GM23338 (cell line): Measurements from ENCODE around the gene OR2M5. TPM values are rescaled to one million over a fixed set of nuclear protein-coding genes. Genes with fewer than 3 reads are reported as not detected.

Experiments
- JUNB ChIP-seq: IDR thresholded peaks from one replicate; pipeline ENCODE4 v1.6.1; 2016; ENCODE audit warnings: antibody characterized with exemption; ENCODE audit not compliant: unreplicated experiment
- REST ChIP-seq: IDR thresholded peaks from one replicate; pipeline ENCODE4 v1.6.1; 2018; ENCODE audit warnings: antibody characterized with exemption; ENCODE audit not compliant: unreplicated experiment
- STAT1 ChIP-seq: IDR thresholded peaks from one replicate; pipeline ENCODE4 v1.6.1; 2016; ENCODE audit warnings: antibody characterized with exemption; ENCODE audit not compliant: unreplicated experiment
- ZNF114 ChIP-seq: fragments of 250-450 bp; sonication (Bioruptor Pico); IDR thresholded peaks from 2 replicates; pipeline ENCODE4 v1.5.0; 2020; ENCODE audit warnings: mild to moderate bottlenecking, moderate library complexity
- ZNF331 ChIP-seq: fragments of 250-450 bp; sonication (Bioruptor Pico); IDR thresholded peaks from 2 replicates; pipeline ENCODE4 v1.5.0; 2020; ENCODE audit warnings: low read depth, mild to moderate bottlenecking, moderate library complexity
- polyA plus RNA-seq: library from polyadenylated mRNA; unstranded; fragments of >200 nt; fragmentation: Nextera tagmentation; extraction: Ambion mirVana; gene quantifications from 2 replicates; pipeline ENCODE4 v1.2.1, GENCODE V29; 2016
- total RNA-seq: library from RNA; depleted of rRNA; stranded (reverse); fragments of >200 nt; shearing (Covaris generic); gene quantifications from 2 replicates; pipeline ENCODE4 v1.2.3, GENCODE V29; 2014
- TF ChIP-seq, protein P1 (sequence below): fragments of 250-450 bp; sonication (Bioruptor Pico); IDR thresholded peaks from 2 replicates; pipeline ENCODE4 v1.5.0; 2020; ENCODE audit warnings: mild to moderate bottlenecking, moderate library complexity
- TF ChIP-seq, protein P2 (sequence below), 2 experiments: fragments of 200-600 bp in 1 of 2; sonication (generic) in 1 of 2; conservative IDR thresholded peaks; 2 replicates each; pipeline versions ENCODE4 v1.5.1 to v1.6.1; 2016 to 2017; ENCODE audit warnings: antibody characterized with exemption in 2 of 2, low read depth in 2 of 2, mild to moderate bottlenecking in 2 of 2, moderate library complexity in 1 of 2

OR2M5 gene
- total and polyA plus RNA-seq, 2 experiments from 2014 or later: not detected

DNA sequence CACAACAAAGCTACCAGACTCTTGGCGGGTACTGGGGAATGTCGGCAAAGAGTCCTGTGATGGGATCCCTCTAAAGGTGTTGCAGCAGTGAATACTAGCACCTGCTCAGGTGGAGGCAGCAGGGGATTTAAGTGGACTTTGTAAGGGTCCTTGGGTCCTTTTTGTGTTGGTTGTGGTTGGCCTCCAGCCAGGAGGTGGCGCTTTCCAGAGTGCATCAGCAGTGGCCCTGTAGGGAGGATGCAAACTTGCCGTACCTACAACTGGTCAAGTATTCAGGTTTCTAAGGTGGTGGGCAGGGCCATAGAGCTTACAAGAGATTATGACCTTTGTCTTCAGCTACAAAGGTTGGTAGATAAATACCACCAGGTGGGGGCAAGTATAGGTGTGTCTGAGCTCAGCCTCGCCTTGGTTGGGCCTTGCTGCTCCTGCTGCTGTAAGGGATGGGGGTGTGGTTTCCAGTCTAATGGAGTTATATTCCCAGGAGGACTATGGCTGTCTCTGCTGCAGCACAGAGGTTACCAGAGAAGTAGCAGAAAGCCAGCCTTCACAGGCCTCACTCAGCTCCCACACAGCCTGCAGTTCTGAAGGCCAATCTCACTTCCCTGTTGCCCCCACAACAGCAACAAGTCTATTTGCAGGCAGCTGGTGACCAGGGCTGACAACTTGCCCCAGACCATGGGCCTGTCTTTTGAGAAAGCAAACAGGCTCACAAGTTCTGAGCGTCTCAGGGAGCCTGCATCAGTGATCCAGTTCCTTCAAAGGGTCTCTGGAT is 7.3 kb downstream of the OR2M5 start (continued):
- TF ChIP-seq, protein P1, sequence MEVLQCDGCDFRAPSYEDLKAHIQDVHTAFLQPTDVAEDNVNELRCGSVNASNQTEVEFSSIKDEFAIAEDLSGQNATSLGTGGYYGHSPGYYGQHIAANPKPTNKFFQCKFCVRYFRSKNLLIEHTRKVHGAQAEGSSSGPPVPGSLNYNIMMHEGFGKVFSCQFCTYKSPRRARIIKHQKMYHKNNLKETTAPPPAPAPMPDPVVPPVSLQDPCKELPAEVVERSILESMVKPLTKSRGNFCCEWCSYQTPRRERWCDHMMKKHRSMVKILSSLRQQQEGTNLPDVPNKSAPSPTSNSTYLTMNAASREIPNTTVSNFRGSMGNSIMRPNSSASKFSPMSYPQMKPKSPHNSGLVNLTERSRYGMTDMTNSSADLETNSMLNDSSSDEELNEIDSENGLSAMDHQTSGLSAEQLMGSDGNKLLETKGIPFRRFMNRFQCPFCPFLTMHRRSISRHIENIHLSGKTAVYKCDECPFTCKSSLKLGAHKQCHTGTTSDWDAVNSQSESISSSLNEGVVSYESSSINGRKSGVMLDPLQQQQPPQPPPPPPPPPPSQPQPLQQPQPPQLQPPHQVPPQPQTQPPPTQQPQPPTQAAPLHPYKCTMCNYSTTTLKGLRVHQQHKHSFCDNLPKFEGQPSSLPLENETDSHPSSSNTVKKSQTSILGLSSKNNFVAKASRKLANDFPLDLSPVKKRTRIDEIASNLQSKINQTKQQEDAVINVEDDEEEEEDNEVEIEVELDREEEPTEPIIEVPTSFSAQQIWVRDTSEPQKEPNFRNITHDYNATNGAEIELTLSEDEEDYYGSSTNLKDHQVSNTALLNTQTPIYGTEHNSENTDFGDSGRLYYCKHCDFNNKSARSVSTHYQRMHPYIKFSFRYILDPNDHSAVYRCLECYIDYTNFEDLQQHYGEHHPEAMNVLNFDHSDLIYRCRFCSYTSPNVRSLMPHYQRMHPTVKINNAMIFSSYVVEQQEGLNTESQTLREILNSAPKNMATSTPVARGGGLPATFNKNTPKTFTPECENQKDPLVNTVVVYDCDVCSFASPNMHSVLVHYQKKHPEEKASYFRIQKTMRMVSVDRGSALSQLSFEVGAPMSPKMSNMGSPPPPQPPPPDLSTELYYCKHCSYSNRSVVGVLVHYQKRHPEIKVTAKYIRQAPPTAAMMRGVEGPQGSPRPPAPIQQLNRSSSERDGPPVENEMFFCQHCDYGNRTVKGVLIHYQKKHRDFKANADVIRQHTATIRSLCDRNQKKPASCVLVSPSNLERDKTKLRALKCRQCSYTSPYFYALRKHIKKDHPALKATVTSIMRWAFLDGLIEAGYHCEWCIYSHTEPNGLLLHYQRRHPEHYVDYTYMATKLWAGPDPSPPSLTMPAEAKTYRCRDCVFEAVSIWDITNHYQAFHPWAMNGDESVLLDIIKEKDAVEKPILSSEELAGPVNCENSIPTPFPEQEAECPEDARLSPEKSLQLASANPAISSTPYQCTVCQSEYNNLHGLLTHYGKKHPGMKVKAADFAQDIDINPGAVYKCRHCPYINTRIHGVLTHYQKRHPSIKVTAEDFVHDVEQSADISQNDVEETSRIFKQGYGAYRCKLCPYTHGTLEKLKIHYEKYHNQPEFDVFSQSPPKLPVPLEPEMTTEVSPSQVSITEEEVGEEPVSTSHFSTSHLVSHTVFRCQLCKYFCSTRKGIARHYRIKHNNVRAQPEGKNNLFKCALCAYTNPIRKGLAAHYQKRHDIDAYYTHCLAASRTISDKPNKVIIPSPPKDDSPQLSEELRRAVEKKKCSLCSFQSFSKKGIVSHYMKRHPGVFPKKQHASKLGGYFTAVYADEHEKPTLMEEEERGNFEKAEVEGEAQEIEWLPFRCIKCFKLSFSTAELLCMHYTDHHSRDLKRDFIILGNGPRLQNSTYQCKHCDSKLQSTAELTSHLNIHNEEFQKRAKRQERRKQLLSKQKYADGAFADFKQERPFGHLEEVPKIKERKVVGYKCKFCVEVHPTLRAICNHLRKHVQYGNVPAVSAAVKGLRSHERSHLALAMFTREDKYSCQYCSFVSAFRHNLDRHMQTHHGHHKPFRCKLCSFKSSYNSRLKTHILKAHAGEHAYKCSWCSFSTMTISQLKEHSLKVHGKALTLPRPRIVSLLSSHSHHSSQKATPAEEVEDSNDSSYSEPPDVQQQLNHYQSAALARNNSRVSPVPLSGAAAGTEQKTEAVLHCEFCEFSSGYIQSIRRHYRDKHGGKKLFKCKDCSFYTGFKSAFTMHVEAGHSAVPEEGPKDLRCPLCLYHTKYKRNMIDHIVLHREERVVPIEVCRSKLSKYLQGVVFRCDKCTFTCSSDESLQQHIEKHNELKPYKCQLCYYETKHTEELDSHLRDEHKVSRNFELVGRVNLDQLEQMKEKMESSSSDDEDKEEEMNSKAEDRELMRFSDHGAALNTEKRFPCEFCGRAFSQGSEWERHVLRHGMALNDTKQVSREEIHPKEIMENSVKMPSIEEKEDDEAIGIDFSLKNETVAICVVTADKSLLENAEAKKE: no peak
- TF ChIP-seq ZNF331 (CRISPR knock-in tag): no peak
- no peak for TF ChIP-seq STAT1
- no peak for TF ChIP-seq REST
- TF ChIP-seq JUNB: no peak
- no peak for TF ChIP-seq ZNF114
- TF ChIP-seq, protein P2, sequence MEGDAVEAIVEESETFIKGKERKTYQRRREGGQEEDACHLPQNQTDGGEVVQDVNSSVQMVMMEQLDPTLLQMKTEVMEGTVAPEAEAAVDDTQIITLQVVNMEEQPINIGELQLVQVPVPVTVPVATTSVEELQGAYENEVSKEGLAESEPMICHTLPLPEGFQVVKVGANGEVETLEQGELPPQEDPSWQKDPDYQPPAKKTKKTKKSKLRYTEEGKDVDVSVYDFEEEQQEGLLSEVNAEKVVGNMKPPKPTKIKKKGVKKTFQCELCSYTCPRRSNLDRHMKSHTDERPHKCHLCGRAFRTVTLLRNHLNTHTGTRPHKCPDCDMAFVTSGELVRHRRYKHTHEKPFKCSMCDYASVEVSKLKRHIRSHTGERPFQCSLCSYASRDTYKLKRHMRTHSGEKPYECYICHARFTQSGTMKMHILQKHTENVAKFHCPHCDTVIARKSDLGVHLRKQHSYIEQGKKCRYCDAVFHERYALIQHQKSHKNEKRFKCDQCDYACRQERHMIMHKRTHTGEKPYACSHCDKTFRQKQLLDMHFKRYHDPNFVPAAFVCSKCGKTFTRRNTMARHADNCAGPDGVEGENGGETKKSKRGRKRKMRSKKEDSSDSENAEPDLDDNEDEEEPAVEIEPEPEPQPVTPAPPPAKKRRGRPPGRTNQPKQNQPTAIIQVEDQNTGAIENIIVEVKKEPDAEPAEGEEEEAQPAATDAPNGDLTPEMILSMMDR (conservative IDR thresholded peaks at IDR 0.05; ENCODE audit: low read depth in 2 of 2): no peak
